GM18517 (cell line): ENCODE results near the gene CHN2.

Source experiments
- ATAC-seq: cut with Tn5 transposase; IDR thresholded peaks from one replicate; pipeline ENCODE4 v1.9.1; 2021; ENCODE audit warnings: mild to moderate bottlenecking, moderate library complexity; ENCODE audit not compliant: unreplicated experiment

The CHN2 gene

DNA sequence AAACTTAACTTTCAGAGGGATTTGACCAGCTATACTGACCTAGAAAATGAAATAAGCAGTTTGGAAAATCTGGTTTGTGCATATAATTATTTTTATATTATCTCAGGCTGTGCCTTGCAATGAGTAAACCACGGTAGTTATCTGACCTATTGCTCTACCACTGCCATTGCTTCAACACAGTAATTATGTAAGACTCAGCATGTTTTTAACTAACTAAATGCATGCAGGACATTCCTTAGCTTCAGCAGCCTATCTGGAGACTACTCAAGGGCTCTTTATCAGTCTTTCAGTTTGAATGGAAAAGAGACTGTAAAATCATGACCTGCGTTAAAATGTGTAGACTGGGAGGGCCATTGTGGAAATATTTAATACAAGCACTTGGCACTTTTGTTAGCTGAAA lies 22.5 kb downstream of the CHN2 start:
- no peak for ATAC-seq

DNA sequence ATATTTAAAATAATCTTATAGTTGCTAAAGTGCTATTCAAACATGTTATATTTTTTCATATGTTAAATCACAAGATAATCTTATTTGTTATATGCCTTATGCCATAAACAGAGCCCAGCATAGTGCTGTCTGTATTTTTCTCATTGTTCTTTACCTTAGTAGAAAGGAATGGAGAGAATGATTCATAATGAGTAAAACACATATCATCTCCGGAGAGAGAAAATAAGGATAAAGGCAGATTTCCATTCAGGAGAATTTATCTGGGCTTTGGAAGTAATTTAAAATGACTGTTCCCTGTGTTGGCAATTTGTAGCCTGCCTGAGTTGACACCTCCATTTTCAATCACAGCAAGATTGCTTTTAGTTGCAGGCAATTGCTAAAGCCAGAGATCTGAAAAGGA lies 30.2 kb downstream of the CHN2 start:
- ATAC-seq = no peak

GRCh38 chr7:29228289-29229011 lies 33.9 kb downstream of the CHN2 start:
- no peak for ATAC-seq

- ATAC-seq = no peak
Measured at GRCh38 chr7:29229066-29229465, 34.5 kb downstream of the CHN2 start.

GRCh38 chr7:29229946-29230345 lies 35.4 kb downstream of the CHN2 start:
- ATAC-seq = no peak

GRCh38 chr7:29230871-29231345 lies 36.3 kb downstream of the CHN2 start:
- no peak for ATAC-seq

DNA sequence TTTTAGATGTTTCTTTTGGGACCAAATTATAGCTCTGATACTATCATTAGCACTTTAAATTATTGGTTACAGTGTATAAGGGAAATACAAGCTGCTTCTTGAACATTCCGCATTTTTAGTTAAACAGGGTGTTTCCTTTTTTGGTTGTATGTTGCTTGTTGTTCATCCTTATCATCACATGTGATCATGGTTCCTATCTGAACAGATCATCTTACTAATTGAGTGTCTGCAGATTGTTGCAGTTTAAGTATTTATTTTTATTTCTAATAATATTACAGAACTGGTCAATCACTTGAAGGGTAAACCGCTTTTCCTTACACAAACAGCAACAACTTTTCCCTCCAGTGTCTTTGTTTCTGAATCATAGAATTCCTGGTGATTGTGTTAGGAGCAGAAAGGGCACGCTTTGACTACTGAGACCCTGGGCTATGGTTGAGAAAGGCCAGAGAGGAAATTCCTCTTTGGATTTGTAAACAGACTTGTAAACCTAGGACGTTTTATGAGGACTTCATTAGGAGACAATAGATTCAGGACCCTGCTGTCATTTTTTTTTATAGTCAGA lies 37.2 kb downstream of the CHN2 start:
- no peak for ATAC-seq

GRCh38 chr7:29234438-29234837 lies 39.9 kb downstream of the CHN2 start:
- ATAC-seq = no peak

- ATAC-seq = no peak
Measured at GRCh38 chr7:29236071-29236580, 41.6 kb downstream of the CHN2 start.

- no peak for ATAC-seq
Measured at GRCh38 chr7:29236649-29237048, 42.1 kb downstream of the CHN2 start.

DNA sequence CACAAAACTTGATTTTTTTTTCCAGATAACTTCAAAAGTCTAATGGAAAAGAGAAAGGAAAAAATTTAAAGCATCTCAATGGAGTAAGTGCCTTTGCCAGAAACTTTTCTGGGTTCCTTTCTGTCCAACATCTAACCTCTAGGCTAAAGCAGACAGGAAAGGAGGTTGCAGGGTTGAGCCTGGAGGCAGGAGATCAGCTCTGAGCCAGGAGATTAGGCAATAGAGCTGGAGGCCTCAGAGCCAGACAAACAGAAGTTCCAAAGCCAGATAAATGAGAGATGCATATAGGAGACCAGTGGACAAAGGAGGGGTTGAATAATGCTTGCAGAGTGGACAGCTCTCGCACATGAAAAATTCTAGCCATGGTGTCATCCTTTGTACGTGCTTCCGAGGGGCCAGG lies 42.9 kb downstream of the CHN2 start:
- ATAC-seq = no peak

- ATAC-seq = no peak
Measured at GRCh38 chr7:29239638-29240037, 45.1 kb downstream of the CHN2 start.

DNA sequence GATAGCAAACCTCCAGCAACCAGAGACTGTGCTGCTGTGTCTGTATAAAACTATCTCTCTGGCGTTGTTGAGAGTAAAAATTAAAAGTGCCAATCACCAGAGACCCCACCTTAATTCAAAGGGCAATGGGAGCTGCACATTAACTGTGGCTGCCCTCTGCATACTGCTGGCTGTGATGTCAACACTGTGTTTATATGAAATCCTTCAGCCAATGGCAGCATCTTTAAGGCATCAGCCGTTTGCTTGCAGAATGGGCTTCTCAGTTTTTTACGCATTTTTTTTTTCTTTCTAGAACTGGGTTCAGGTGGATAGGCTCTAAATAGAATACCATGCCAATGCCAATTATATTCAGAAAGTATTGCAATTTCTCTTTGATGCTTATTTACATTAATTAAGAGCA lies 47.7 kb downstream of the CHN2 start:
- ATAC-seq = no peak

GRCh38 chr7:29243910-29244655 lies 49.5 kb downstream of the CHN2 start:
- ATAC-seq = no peak

GRCh38 chr7:29247224-29247962 lies 52.8 kb downstream of the CHN2 start:
- ATAC-seq = no peak

- no peak for ATAC-seq
Measured at GRCh38 chr7:29247963-29248236, 53.3 kb downstream of the CHN2 start.

GRCh38 chr7:29248713-29249382 lies 54.3 kb downstream of the CHN2 start:
- no peak for ATAC-seq

GRCh38 chr7:29249383-29249750 lies 54.8 kb downstream of the CHN2 start:
- no peak for ATAC-seq

GRCh38 chr7:29249860-29250259 lies 55.3 kb downstream of the CHN2 start:
- ATAC-seq = no peak

- no peak for ATAC-seq
Measured at GRCh38 chr7:29253225-29253624, 58.6 kb downstream of the CHN2 start.

DNA sequence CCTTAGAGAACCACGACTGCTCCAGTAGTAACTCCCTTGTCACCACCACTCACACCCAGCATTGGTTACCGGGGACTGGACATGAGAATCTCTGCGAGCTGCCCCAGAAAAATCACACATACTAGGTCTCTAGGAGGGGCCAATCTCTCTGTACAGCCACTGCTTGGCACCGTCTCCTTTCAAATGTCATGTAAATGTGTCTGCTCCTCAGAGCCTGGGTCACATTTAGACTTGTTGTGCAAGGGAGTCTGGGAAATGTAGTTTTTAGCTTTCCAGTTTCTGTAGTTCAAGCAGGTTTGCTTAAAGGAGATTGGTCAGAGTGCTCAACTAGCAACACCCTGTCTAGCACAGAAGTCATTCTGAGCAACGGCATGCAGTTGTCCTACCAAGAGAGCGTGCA lies 60.0 kb downstream of the CHN2 start:
- ATAC-seq = no peak
